Vagina (tissue), 2 donors: ENCODE results near the gene COL25A1.

Experiments used
- CTCF ChIP-seq, 3 experiments: fragments of 450-650 bp in 2 of 3; fragments of 200-600 bp in 1 of 3; sonication (generic) in 1 of 3; IDR thresholded peaks; one replicate each; pipeline ENCODE4 v1.5.1; 2017 to 2019; ENCODE audit warnings: antibody characterized with exemption in 3 of 3, mild to moderate bottlenecking in 2 of 3, moderate library complexity in 2 of 3
- POLR2AphosphoS5 ChIP-seq, 2 donors: sonication (generic); formaldehyde crosslinking; IDR thresholded peaks; one replicate each; pipeline ENCODE4 v1.9.0; 2017; ENCODE audit warnings: antibody characterized with exemption in 2 of 2, mild to moderate bottlenecking in 2 of 2, low read depth in 1 of 2; ENCODE audit not compliant: insufficient read depth in 1 of 2

GRCh38 chr4:109301651-109302360, 652 bp downstream of the COL25A1 start:
- TF ChIP-seq CTCF (IDR thresholded peaks at IDR 0.05) (no peak), POLR2AphosphoS5 (IDR thresholded peaks at IDR 0.05; ENCODE audit: insufficient read depth in 1 of 2, low read depth in 1 of 2) (no peak)
